Astrocyte (in vitro differentiated cells and primary cell): Measurements from ENCODE around the gene TMA16.

Experiments
- EZH2 ChIP-seq: IDR thresholded peaks from 2 replicates; pipeline ENCODE4 v1.6.1; 2012; ENCODE audit warnings: mild to moderate bottlenecking, low read length, inconsistent platforms; ENCODE audit not compliant: insufficient read depth
- TF ChIP-seq, protein P1 (sequence below): IDR thresholded peaks from 2 replicates; pipeline ENCODE4 v1.5.1; 2011; ENCODE audit warnings: low read depth, mild to moderate bottlenecking, inconsistent platforms, low read length, moderate library complexity; ENCODE audit not compliant: insufficient read depth

DNA sequence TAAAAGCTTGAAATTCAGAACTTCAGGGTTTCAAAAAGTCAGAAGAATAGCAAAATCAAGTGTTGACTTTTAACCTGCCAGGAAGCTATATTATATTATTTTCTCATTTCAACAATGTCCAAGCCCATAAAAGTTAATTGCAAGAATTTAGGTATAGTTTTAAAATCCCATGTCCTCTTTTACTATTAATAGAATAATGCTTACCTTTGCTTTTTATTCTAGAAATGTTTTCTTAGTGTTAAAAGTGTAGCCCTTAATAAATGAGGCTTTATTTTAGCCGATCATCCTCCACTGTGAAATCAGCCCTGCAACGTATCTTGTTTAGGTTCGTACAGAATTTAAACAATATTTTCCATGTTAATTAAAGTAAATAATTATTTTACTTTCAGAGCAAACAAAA is 31.5 kb downstream of the TMA16 start:
- TF ChIP-seq, protein P1, sequence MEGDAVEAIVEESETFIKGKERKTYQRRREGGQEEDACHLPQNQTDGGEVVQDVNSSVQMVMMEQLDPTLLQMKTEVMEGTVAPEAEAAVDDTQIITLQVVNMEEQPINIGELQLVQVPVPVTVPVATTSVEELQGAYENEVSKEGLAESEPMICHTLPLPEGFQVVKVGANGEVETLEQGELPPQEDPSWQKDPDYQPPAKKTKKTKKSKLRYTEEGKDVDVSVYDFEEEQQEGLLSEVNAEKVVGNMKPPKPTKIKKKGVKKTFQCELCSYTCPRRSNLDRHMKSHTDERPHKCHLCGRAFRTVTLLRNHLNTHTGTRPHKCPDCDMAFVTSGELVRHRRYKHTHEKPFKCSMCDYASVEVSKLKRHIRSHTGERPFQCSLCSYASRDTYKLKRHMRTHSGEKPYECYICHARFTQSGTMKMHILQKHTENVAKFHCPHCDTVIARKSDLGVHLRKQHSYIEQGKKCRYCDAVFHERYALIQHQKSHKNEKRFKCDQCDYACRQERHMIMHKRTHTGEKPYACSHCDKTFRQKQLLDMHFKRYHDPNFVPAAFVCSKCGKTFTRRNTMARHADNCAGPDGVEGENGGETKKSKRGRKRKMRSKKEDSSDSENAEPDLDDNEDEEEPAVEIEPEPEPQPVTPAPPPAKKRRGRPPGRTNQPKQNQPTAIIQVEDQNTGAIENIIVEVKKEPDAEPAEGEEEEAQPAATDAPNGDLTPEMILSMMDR: no peak
- no peak for TF ChIP-seq EZH2
